K562 (cell line): ENCODE measurements around the gene AGMO. TPM values are rescaled to one million over a fixed set of nuclear protein-coding genes. Genes with fewer than 3 reads are reported as not detected.

Source experiments
- CAMTA2 ChIP-seq: fragments of 250-450 bp; sonication (Bioruptor Pico); conservative IDR thresholded peaks from 2 replicates; pipeline ENCODE4 v1.5.1; 2022
- LEF1 ChIP-seq: fragments of 450-650 bp; IDR thresholded peaks from 2 replicates; pipeline ENCODE4 v1.6.1; 2016; ENCODE audit warnings: mild to moderate bottlenecking
- MAFF ChIP-seq: IDR thresholded peaks from 2 replicates; pipeline ENCODE4 v1.6.1; 2012; ENCODE audit warnings: low read length, improper control_type of control experiment
- MAFG ChIP-seq: fragments of 450-650 bp; conservative IDR thresholded peaks from 2 replicates; pipeline ENCODE4 v1.6.1; 2016; ENCODE audit warnings: missing genetic modification characterization, missing compliant biosample characterization
- POLR2AphosphoS2 ChIP-seq: IDR thresholded peaks from 2 replicates; pipeline ENCODE4 v1.6.1; 2012; ENCODE audit warnings: low read length, improper control_type of control experiment
- POLR3G ChIP-seq: IDR thresholded peaks from 2 replicates; pipeline ENCODE4 v1.6.1; 2011; ENCODE audit not compliant: insufficient read length, insufficient replicate concordance; ENCODE audit errors: extremely low read depth
- SMAD1 ChIP-seq: fragments of 150-350 bp; IDR thresholded peaks from 2 replicates; pipeline ENCODE4 v1.6.1; 2014; ENCODE audit warnings: low read length, low read depth; ENCODE audit not compliant: partially characterized antibody
- STAT6 ChIP-seq: sonication (generic); formaldehyde crosslinking; IDR thresholded peaks from 2 replicates; pipeline ENCODE4 v1.8.1; 2023; ENCODE audit warnings: mild to moderate bottlenecking, missing genetic modification reagents
- ZBTB34 ChIP-seq: fragments of 250-450 bp; sonication (Bioruptor Pico); IDR thresholded peaks from 2 replicates; pipeline ENCODE4 v1.8.0; 2021; ENCODE audit warnings: mild to moderate bottlenecking, moderate library complexity
- ZNF197 ChIP-seq: fragments of 200-800 bp; sonication (Bioruptor generic); IDR thresholded peaks from 2 replicates; pipeline ENCODE4 v1.6.1; 2016; ENCODE audit warnings: low read depth, missing genetic modification characterization, missing compliant biosample characterization
- polyA plus RNA-seq, 8 experiments: library from polyadenylated mRNA; depleted of rRNA in 4 of 8; stranded (reverse) in 5 of 8; unstranded in 3 of 8; fragments of >200 nt; fragmentation: Nextera tagmentation in 2 of 8; fragmentation: Illumina TruSeq in 1 of 8; extraction: Ambion mirVana in 2 of 8; extraction: Trizol in 1 of 8; gene quantifications; 2 replicates each; pipeline versions ENCODE4 v1.2.1 to v1.2.3, GENCODE V29; 2011 to 2014; ENCODE audit warnings: inconsistent platforms in 1 of 8, missing spikeins in 1 of 8
- total RNA-seq, 7 experiments: library from RNA; depleted of rRNA in 6 of 7; stranded (reverse); fragments of >200 nt in 6 of 7; fragmentation: Illumina TruSeq in 2 of 7; extraction: Trizol in 2 of 7; gene quantifications; 2 replicates each; pipeline versions ENCODE4 v1.2.1 to v1.2.3, GENCODE V29; 2011 to 2021; ENCODE audit warnings: low replicate concordance in 1 of 7

The AGMO gene
- total and polyA plus RNA-seq, 9 of the 15 experiments (the other 6 are each of a cell fraction or from before 2014, with no cell fraction given): 0.30 to 1.4 (median 0.69) TPM; not detected in 1

GRCh38 chr7:15358112-15358511 is 203.7 kb downstream of the AGMO start (continued):
- TF ChIP-seq STAT6 (CRISPR knock-in tag) (no peak), SMAD1 (no peak), CAMTA2 (CRISPR knock-in tag) (no peak), ZBTB34 (no peak), POLR3G (no peak), MAFF (peak; percentile 23; the same call in 1 of the 2 replicates), ZNF197 (CRISPR knock-in tag) (no peak), MAFG (tag) (peak; percentile 37; the same call in 1 of the 2 replicates), POLR2AphosphoS2 (no peak), LEF1 (no peak)
